Astrocyte of the cerebellum (primary cell): Measurements from ENCODE around the gene CSMD2.

Experiments
- DNase-seq: peaks from one replicate; pipeline ENCODE4 v3.0.0-alpha.2; 2011; ENCODE audit warnings: low read depth
- H3K4me3 ChIP-seq: 2 replicates; pipeline ENCODE4 v1.5.1; 2011; ENCODE audit warnings: mild to moderate bottlenecking, low read depth, low read length, moderate library complexity
- in situ Hi-C: cut with HindIII; loops from 2 replicates; pipeline ENCODE4 v1.10.0; 2017; ENCODE audit warnings: low sequenced_read_pairs
- TF ChIP-seq, protein P1 (sequence below): IDR thresholded peaks from 2 replicates; pipeline ENCODE4 v1.5.1; 2012; ENCODE audit warnings: low read length, low read depth, moderate library complexity, mild to moderate bottlenecking; ENCODE audit errors: missing control alignments

The CSMD2 gene

GRCh38 chr1:33903210-33903589 lies 261.8 kb downstream of the CSMD2 start:
- no peak overlapping the region for H3K4me3 ChIP-seq
- DNase-seq, result no peak
- in situ Hi-C loops, result no loop called here
- TF ChIP-seq, protein P1, sequence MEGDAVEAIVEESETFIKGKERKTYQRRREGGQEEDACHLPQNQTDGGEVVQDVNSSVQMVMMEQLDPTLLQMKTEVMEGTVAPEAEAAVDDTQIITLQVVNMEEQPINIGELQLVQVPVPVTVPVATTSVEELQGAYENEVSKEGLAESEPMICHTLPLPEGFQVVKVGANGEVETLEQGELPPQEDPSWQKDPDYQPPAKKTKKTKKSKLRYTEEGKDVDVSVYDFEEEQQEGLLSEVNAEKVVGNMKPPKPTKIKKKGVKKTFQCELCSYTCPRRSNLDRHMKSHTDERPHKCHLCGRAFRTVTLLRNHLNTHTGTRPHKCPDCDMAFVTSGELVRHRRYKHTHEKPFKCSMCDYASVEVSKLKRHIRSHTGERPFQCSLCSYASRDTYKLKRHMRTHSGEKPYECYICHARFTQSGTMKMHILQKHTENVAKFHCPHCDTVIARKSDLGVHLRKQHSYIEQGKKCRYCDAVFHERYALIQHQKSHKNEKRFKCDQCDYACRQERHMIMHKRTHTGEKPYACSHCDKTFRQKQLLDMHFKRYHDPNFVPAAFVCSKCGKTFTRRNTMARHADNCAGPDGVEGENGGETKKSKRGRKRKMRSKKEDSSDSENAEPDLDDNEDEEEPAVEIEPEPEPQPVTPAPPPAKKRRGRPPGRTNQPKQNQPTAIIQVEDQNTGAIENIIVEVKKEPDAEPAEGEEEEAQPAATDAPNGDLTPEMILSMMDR, result no peak

GRCh38 chr1:33902486-33903209 lies 262.4 kb downstream of the CSMD2 start:
- H3K4me3 ChIP-seq, result no peak overlapping the region
- TF ChIP-seq, protein P1, result no peak
- DNase-seq, result no peak
- in situ Hi-C loops, result no loop called here

- no peak for DNase-seq
- TF ChIP-seq, protein P1, result no peak
- in situ Hi-C loops, result no loop called here
- no peak overlapping the region for H3K4me3 ChIP-seq
Measured at GRCh38 chr1:33899746-33900145, 265.3 kb downstream of the CSMD2 start.

GRCh38 chr1:33898881-33899280 lies 266.1 kb downstream of the CSMD2 start:
- H3K4me3 ChIP-seq, result no peak overlapping the region
- DNase-seq, result no peak
- in situ Hi-C loops, result no loop called here
- TF ChIP-seq, protein P1, result no peak

- in situ Hi-C loops, result no loop called here
- H3K4me3 ChIP-seq, result no peak overlapping the region
- TF ChIP-seq, protein P1, result no peak
- DNase-seq, result no peak
Measured at GRCh38 chr1:33898406-33898805, 266.6 kb downstream of the CSMD2 start.

- H3K4me3 ChIP-seq, result no peak overlapping the region
- TF ChIP-seq, protein P1, result no peak
- in situ Hi-C loops, result no loop called here
- DNase-seq, result no peak
Measured at GRCh38 chr1:33897092-33897725, 267.8 kb downstream of the CSMD2 start.
